ENCODE data around the gene LOXL1. TPM values are rescaled to one million over a fixed set of nuclear protein-coding genes. Genes with fewer than 3 reads are reported as not detected.

Gene LOXL1
- total RNA-seq, 2 experiments from 2014 or later: 1.8 to 8.6 TPM

GRCh38 chr15:73948396-73948795, 22.1 kb downstream of the LOXL1 start:
- Mint-ChIP-seq H3K4me1 (peaks cover 13% of the 10 kb centered on the region), H3K27me3 (no peaks in the 10 kb centered on the region), H3K9me3 (ENCODE audit: low read depth) (no peaks in the 10 kb centered on the region), H3K27ac (no peak overlapping the region), H3K4me3 (no peak overlapping the region), H3K36me3 (no peaks in the 10 kb centered on the region)
- CTCF ChIA-PET: interaction anchor here (1.1 to 7.8 kb wide), 5 partner anchors 9 to 20 kb away, joined by 3 to 175 read pairs (median 11); no protein-coding TSS in a partner anchor
- ATAC-seq (no peak), DNase-seq (no peak)

- no peaks in the 10 kb centered on the region for H3K27me3 Mint-ChIP-seq
Observed at GRCh38 chr15:73948982-73949381, 22.7 kb downstream of the LOXL1 start.

GRCh38 chr15:73949496-73949895, 23.2 kb downstream of the LOXL1 start:
- Mint-ChIP-seq H3K27me3 (no peaks in the 10 kb centered on the region), H3K4me1 (peaks cover 13% of the 10 kb centered on the region), H3K36me3 (no peaks in the 10 kb centered on the region), H3K9me3 (ENCODE audit: low read depth) (no peaks in the 10 kb centered on the region), H3K27ac (no peak overlapping the region), H3K4me3 (no peak overlapping the region)
- no peak for DNase-seq
- no peak for ATAC-seq
- CTCF ChIA-PET: interaction anchor here (1.4 to 7.8 kb wide), 7 partner anchors 10 to 99 kb away, joined by 3 to 175 read pairs (median 7); partner anchors contain the start of gene TBC1D21

More at GRCh38 chr15:73948982-73949381, 22.7 kb downstream of the LOXL1 start:
- CTCF ChIA-PET: interaction anchor here (1.1 to 7.8 kb wide), 8 partner anchors 9 to 100 kb away, joined by 3 to 175 read pairs (median 6); partner anchors contain the start of gene TBC1D21
- Mint-ChIP-seq H3K4me3 (no peak overlapping the region), H3K9me3 (ENCODE audit: low read depth) (no peaks in the 10 kb centered on the region), H3K27ac (no peak overlapping the region), H3K4me1 (peaks cover 13% of the 10 kb centered on the region), H3K36me3 (no peaks in the 10 kb centered on the region)
- DNase-seq (no peak), ATAC-seq (no peak)

- DNase-seq: no peak
- peak overlapping the region; percentile 58 for H3K27ac Mint-ChIP-seq
- H3K4me3 Mint-ChIP-seq: no peak overlapping the region
- CTCF ChIA-PET: interaction anchor here (0.8 to 7.8 kb wide), 26 partner anchors 8 to 1093 kb away, joined by 3 to 175 read pairs (median 5); partner anchors contain the start of genes PML, STOML1 and TBC1D21
- H3K9me3 Mint-ChIP-seq (ENCODE audit: low read depth): no peaks in the 10 kb centered on the region
- peaks cover 13% of the 10 kb centered on the region for H3K4me1 Mint-ChIP-seq
- H3K36me3 Mint-ChIP-seq: no peaks in the 10 kb centered on the region
- ATAC-seq: no peak
- H3K27me3 Mint-ChIP-seq: no peaks in the 10 kb centered on the region
Observed at GRCh38 chr15:73950479-73950830, 24.2 kb downstream of the LOXL1 start.

GRCh38 chr15:73950831-73951561, 24.7 kb downstream of the LOXL1 start:
- Mint-ChIP-seq H3K9me3 (ENCODE audit: low read depth) (no peaks in the 10 kb centered on the region), H3K27ac (peak overlapping the region; percentile 83), H3K4me1 (peaks cover 13% of the 10 kb centered on the region), H3K4me3 (no peak overlapping the region), H3K36me3 (no peaks in the 10 kb centered on the region), H3K27me3 (no peaks in the 10 kb centered on the region)
- peak; percentile 97 for ATAC-seq
- CTCF ChIA-PET: interaction anchor here (0.6 to 7.8 kb wide), 28 partner anchors 8 to 1092 kb away, joined by 3 to 175 read pairs (median 5); partner anchors contain the start of genes PML and STOML1
- DNase-seq: peak; percentile 85

- H3K4me1 Mint-ChIP-seq: peaks cover 14% of the 10 kb centered on the region
- CTCF ChIA-PET: interaction anchor here (0.6 to 7.8 kb wide), 27 partner anchors 8 to 1091 kb away, joined by 3 to 175 read pairs (median 5); partner anchors contain the start of genes PML and STOML1
- ATAC-seq (no peak), DNase-seq (no peak)
- no peak overlapping the region for H3K4me3 Mint-ChIP-seq
- peak overlapping the region; percentile 83 for H3K27ac Mint-ChIP-seq
- H3K27me3 Mint-ChIP-seq: no peaks in the 10 kb centered on the region
- no peaks in the 10 kb centered on the region for H3K9me3 Mint-ChIP-seq (ENCODE audit: low read depth)
- H3K36me3 Mint-ChIP-seq: no peaks in the 10 kb centered on the region
Observed at GRCh38 chr15:73951601-73952000, 25.3 kb downstream of the LOXL1 start.

GRCh38 chr15:73952171-73952912, 26.1 kb downstream of the LOXL1 start:
- Mint-ChIP-seq H3K4me1 (peaks cover 20% of the 10 kb centered on the region), H3K9me3 (ENCODE audit: low read depth) (no peaks in the 10 kb centered on the region), H3K27ac (peak overlapping the region; percentile 35), H3K36me3 (no peaks in the 10 kb centered on the region), H3K27me3 (no peaks in the 10 kb centered on the region), H3K4me3 (no peak overlapping the region)
- CTCF ChIA-PET: interaction anchor here (1.1 to 7.8 kb wide), 12 partner anchors 15 to 1091 kb away, joined by 3 to 175 read pairs (median 6); partner anchors contain the start of gene STOML1
- ATAC-seq: no peak
- DNase-seq: no peak

- H3K4me1 Mint-ChIP-seq: peaks cover 26% of the 10 kb centered on the region
- no peak for ATAC-seq
- H3K27ac Mint-ChIP-seq: no peak overlapping the region
- CTCF ChIA-PET: interaction anchor here (1.3 to 7.8 kb wide), 4 partner anchors 15 to 57 kb away, joined by 3 to 175 read pairs (median 5); no protein-coding TSS in a partner anchor
- H3K36me3 Mint-ChIP-seq: no peaks in the 10 kb centered on the region
- DNase-seq: no peak
- H3K9me3 Mint-ChIP-seq (ENCODE audit: low read depth): no peaks in the 10 kb centered on the region
- no peak overlapping the region for H3K4me3 Mint-ChIP-seq
- H3K27me3 Mint-ChIP-seq: peaks cover 3% of the 10 kb centered on the region
Observed at GRCh38 chr15:73952913-73953750, 26.9 kb downstream of the LOXL1 start.

GRCh38 chr15:73954188-73955145, 28.2 kb downstream of the LOXL1 start:
- H3K36me3 Mint-ChIP-seq: no peaks in the 10 kb centered on the region
- ATAC-seq (no peak), DNase-seq (no peak)
- H3K9me3 Mint-ChIP-seq (ENCODE audit: low read depth): no peaks in the 10 kb centered on the region
- no peak overlapping the region for H3K27ac Mint-ChIP-seq
- H3K27me3 Mint-ChIP-seq: peaks cover 3% of the 10 kb centered on the region
- H3K4me1 Mint-ChIP-seq: peaks cover 38% of the 10 kb centered on the region
- no peak overlapping the region for H3K4me3 Mint-ChIP-seq
- CTCF ChIA-PET: interaction anchor here (1.3 to 7.8 kb wide), 3 partner anchors 14 to 58 kb away, joined by 3 to 175 read pairs (median 5); no protein-coding TSS in a partner anchor

GRCh38 chr15:73955326-73955725, 29.1 kb downstream of the LOXL1 start:
- DNase-seq (no peak), ATAC-seq (no peak)
- no peaks in the 10 kb centered on the region for H3K9me3 Mint-ChIP-seq (ENCODE audit: low read depth)
- CTCF ChIA-PET: interaction anchor here (7.8 kb wide), 1 partner anchor 13 kb away, joined by 175 read pairs; no protein-coding TSS in a partner anchor
- no peak overlapping the region for H3K4me3 Mint-ChIP-seq
- peaks cover 42% of the 10 kb centered on the region for H3K4me1 Mint-ChIP-seq
- H3K36me3 Mint-ChIP-seq: no peaks in the 10 kb centered on the region
- no peak overlapping the region for H3K27ac Mint-ChIP-seq
- H3K27me3 Mint-ChIP-seq: peaks cover 3% of the 10 kb centered on the region

GRCh38 chr15:73955861-73956742, 29.8 kb downstream of the LOXL1 start:
- peaks cover 44% of the 10 kb centered on the region for H3K4me1 Mint-ChIP-seq
- no peaks in the 10 kb centered on the region for H3K36me3 Mint-ChIP-seq
- H3K4me3 Mint-ChIP-seq: no peak overlapping the region
- no peak for ATAC-seq
- no peak overlapping the region for H3K27ac Mint-ChIP-seq
- no peak for DNase-seq
- no peaks in the 10 kb centered on the region for H3K9me3 Mint-ChIP-seq (ENCODE audit: low read depth)
- peaks cover 3% of the 10 kb centered on the region for H3K27me3 Mint-ChIP-seq
- CTCF ChIA-PET: interaction anchor here (1.0 to 6.0 kb wide), 4 partner anchors 16 to 59 kb away, joined by 3 to 61 read pairs (median 4); partner anchors contain the start of gene PML

Measured in activated CD8-positive, alpha-beta memory T cell treated with anti-CD3 and anti-CD28 coated beads, Interleukin-2, amount 10 ng/mL, durations not matched to agents 7 days and 5 days (primary cell).